Trophoblast cell (in vitro differentiated cells and primary cell): ENCODE data around the gene MUSK.

Source experiments
- DNase-seq, 2 donors: peaks; one replicate each; pipeline ENCODE4 v3.0.0-alpha.2; 2016
- H2AFZ ChIP-seq: 2 replicates; pipeline ENCODE4 v1.6.1; 2013; ENCODE audit warnings: low read length, moderate library complexity, mild to moderate bottlenecking; ENCODE audit not compliant: insufficient read depth, poor library complexity
- H2AK5ac ChIP-seq: 2 replicates; pipeline ENCODE4 v1.6.1; 2013; ENCODE audit warnings: mild to moderate bottlenecking, low read length
- H2BK120ac ChIP-seq: 2 replicates; pipeline ENCODE4 v1.6.1; 2013; ENCODE audit warnings: low read length, mild to moderate bottlenecking, moderate library complexity; ENCODE audit not compliant: insufficient read depth, poor library complexity
- H2BK12ac ChIP-seq: 2 replicates; pipeline ENCODE4 v1.6.1; 2013; ENCODE audit warnings: mild to moderate bottlenecking, low read length, moderate library complexity
- H2BK5ac ChIP-seq: 2 replicates; pipeline ENCODE4 v1.6.1; 2013; ENCODE audit warnings: low read length, low read depth, moderate library complexity, mild to moderate bottlenecking; ENCODE audit not compliant: poor library complexity
- H3K14ac ChIP-seq: 2 replicates; pipeline ENCODE4 v1.6.1; 2013; ENCODE audit warnings: mild to moderate bottlenecking, low read length
- H3K18ac ChIP-seq: 2 replicates; pipeline ENCODE4 v1.6.1; 2013; ENCODE audit warnings: mild to moderate bottlenecking, low read length
- H3K23ac ChIP-seq: 2 replicates; pipeline ENCODE4 v1.6.1; 2013; ENCODE audit warnings: low read length
- H3K27ac ChIP-seq: 2 replicates; pipeline ENCODE4 v1.5.1; 2013; ENCODE audit warnings: low read depth, mild to moderate bottlenecking, inconsistent platforms, low read length, moderate library complexity
- H3K27me3 ChIP-seq: 2 replicates; pipeline ENCODE4 v1.6.1; 2013; ENCODE audit warnings: inconsistent platforms, mild to moderate bottlenecking, low read length, moderate library complexity; ENCODE audit not compliant: insufficient read depth
- H3K36me3 ChIP-seq, 2 experiments: 1 replicate in 1 of 2; 2 replicates in 1 of 2; pipeline ENCODE4 v1.6.1; 2013; ENCODE audit warnings: low read length in 2 of 2, mild to moderate bottlenecking in 2 of 2, moderate library complexity in 1 of 2; ENCODE audit not compliant: insufficient read depth in 2 of 2, control insufficient read depth in 1 of 2
- H3K4ac ChIP-seq: 2 replicates; pipeline ENCODE4 v1.6.1; 2013; ENCODE audit warnings: low read depth, mild to moderate bottlenecking, low read length, moderate library complexity
- H3K4me1 ChIP-seq, 2 experiments: 1 replicate in 1 of 2; 2 replicates in 1 of 2; pipeline ENCODE4 v1.6.1; 2013; ENCODE audit warnings: low read length in 2 of 2, mild to moderate bottlenecking in 2 of 2, moderate library complexity in 1 of 2; ENCODE audit not compliant: insufficient read depth in 2 of 2, control insufficient read depth in 1 of 2
- H3K4me2 ChIP-seq: 2 replicates; pipeline ENCODE4 v1.6.1; 2013; ENCODE audit warnings: inconsistent platforms, mild to moderate bottlenecking, low read length, moderate library complexity
- H3K4me3 ChIP-seq: 2 replicates; pipeline ENCODE4 v1.5.1; 2013; ENCODE audit warnings: mild to moderate bottlenecking, low read depth, low read length, inconsistent platforms
- H3K79me1 ChIP-seq: one replicate; pipeline ENCODE4 v1.6.1; 2013; ENCODE audit warnings: low read length
- H3K79me2 ChIP-seq: 2 replicates; pipeline ENCODE4 v1.6.1; 2013; ENCODE audit warnings: low read length, mild to moderate bottlenecking; ENCODE audit not compliant: control insufficient read depth, insufficient read depth, poor library complexity
- H3K9ac ChIP-seq: 2 replicates; pipeline ENCODE4 v1.6.1; 2013; ENCODE audit warnings: mild to moderate bottlenecking, low read length
- H3K9me3 ChIP-seq: 2 replicates; pipeline ENCODE4 v1.6.1; 2013; ENCODE audit warnings: low read depth, mild to moderate bottlenecking, control low read depth, inconsistent platforms, low read length; ENCODE audit not compliant: insufficient read depth
- H4K12ac ChIP-seq: 2 replicates; pipeline ENCODE4 v1.6.1; 2013; ENCODE audit warnings: low read depth, mild to moderate bottlenecking, low read length, moderate library complexity
- H4K8ac ChIP-seq: 2 replicates; pipeline ENCODE4 v1.6.1; 2013; ENCODE audit warnings: low read depth, mild to moderate bottlenecking, low read length, moderate library complexity
- H4K91ac ChIP-seq: one replicate; pipeline ENCODE4 v1.6.1; 2013; ENCODE audit warnings: low read depth, mild to moderate bottlenecking, low read length, moderate library complexity
- WGBS: extraction: QIAGEN DNeasy Blood & Tissue Kit; methylation state at CpG from one replicate; pipeline ENCODE4 v1.1.7; 2013; ENCODE audit warnings: missing lambda C conversion rate; ENCODE audit not compliant: insufficient read length, insufficient coverage; ENCODE audit errors: extremely low coverage; 5-methylcytosine and 5-hydroxymethylcytosine counted together

Gene MUSK

DNA sequence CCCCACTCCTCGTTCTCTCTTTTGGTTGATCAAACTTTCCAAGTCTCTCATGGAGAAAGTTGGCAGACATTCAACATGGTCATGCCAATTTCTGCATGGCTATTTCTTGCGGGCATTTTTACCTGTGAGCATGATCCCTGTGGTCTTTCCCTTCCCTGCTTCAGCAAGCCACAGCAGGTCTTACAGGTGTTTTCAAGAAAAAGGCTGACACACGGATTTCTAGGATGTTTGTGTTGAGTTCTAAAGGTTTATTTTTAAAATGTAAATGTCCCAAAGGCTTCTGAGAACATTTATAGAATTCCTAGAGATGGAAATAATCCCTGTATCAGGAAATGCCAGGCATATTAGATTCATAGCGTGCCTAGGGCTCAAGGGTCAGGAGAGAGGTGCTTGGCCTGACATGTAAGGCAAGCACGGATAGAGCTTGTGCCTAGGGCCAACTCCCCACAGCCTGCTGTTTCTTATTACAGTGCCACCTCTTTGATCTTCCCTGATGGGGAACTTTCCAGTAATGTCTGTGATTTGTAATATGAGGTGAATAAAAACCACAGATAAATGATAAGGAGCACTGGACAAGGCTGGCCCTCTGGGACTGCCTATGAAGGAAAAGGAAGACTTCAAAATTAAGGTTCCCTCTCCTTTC is 79.8 kb downstream of the MUSK start:
- H3K9me3 ChIP-seq = no peaks in the 10 kb centered on the region
- no peak overlapping the region for H4K8ac ChIP-seq
- H2BK5ac ChIP-seq = no peak overlapping the region
- H3K4me2 ChIP-seq = no peak overlapping the region
- H4K91ac ChIP-seq = no peak overlapping the region
- no peak overlapping the region for H3K14ac ChIP-seq
- no peak overlapping the region for H4K12ac ChIP-seq
- H2BK12ac ChIP-seq = no peak overlapping the region
- peak in 1 of 2 donors; percentile 26 for DNase-seq
- H3K27me3 ChIP-seq = no peaks in the 10 kb centered on the region
- H3K4me3 ChIP-seq = no peak overlapping the region
- H3K4me1 ChIP-seq = peaks cover 0 to 2% of the 10 kb centered on the region in 2 experiments
- H3K36me3 ChIP-seq = no peaks in the 10 kb centered on the region
- H3K79me1 ChIP-seq = no peaks in the 10 kb centered on the region
- no peak overlapping the region for H3K4ac ChIP-seq
- no peaks in the 10 kb centered on the region for H3K79me2 ChIP-seq
- H3K9ac ChIP-seq = no peak overlapping the region
- no peak overlapping the region for H2AFZ ChIP-seq
- H3K23ac ChIP-seq = no peak overlapping the region
- no peak overlapping the region for H3K27ac ChIP-seq
- H2BK120ac ChIP-seq = no peak overlapping the region
- WGBS = 100% methylated on average over 1 of the region's 5 CpGs
- no peak overlapping the region for H2AK5ac ChIP-seq
- no peak overlapping the region for H3K18ac ChIP-seq

DNA sequence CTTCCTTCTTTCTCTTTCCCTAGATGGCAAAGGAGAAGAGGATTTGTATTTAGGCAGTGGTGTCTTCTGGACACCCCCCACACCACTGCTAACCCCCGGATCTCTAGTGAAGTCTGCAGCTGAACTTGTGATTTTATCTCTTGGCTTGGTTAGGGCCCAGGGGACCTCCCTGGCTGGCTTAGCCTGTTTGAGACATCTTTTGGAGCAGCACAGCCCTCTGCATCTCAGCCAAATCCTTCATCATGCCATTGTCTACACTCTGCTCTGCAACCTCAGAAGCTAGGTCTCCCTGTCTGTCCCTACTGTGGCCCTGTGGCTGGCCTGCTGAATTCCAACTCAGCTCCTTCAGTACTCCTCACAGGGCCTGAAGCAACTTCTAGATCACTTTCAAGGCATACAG is 81.7 kb downstream of the MUSK start:
- H3K14ac ChIP-seq = no peak overlapping the region
- H3K27me3 ChIP-seq = no peaks in the 10 kb centered on the region
- H3K36me3 ChIP-seq = no peaks in the 10 kb centered on the region
- no peaks in the 10 kb centered on the region for H3K79me1 ChIP-seq
- no peak for DNase-seq
- no peaks in the 10 kb centered on the region for H3K9me3 ChIP-seq
- no peak overlapping the region for H4K12ac ChIP-seq
- H2BK12ac ChIP-seq = no peak overlapping the region
- H2BK5ac ChIP-seq = no peak overlapping the region
- H3K4me2 ChIP-seq = no peak overlapping the region
- no peak overlapping the region for H2AK5ac ChIP-seq
- no peaks in the 10 kb centered on the region for H3K79me2 ChIP-seq
- no CpG with 5 or more reads among the region's 1 CpG for WGBS
- no peak overlapping the region for H3K9ac ChIP-seq
- no peak overlapping the region for H2BK120ac ChIP-seq
- no peak overlapping the region for H3K23ac ChIP-seq
- H3K4ac ChIP-seq = no peak overlapping the region
- H4K8ac ChIP-seq = no peak overlapping the region
- H4K91ac ChIP-seq = no peak overlapping the region
- H3K18ac ChIP-seq = no peak overlapping the region
- no peaks in the 10 kb centered on the region for H3K4me1 ChIP-seq
- H3K4me3 ChIP-seq = no peak overlapping the region
- no peak overlapping the region for H3K27ac ChIP-seq
- no peak overlapping the region for H2AFZ ChIP-seq

DNA sequence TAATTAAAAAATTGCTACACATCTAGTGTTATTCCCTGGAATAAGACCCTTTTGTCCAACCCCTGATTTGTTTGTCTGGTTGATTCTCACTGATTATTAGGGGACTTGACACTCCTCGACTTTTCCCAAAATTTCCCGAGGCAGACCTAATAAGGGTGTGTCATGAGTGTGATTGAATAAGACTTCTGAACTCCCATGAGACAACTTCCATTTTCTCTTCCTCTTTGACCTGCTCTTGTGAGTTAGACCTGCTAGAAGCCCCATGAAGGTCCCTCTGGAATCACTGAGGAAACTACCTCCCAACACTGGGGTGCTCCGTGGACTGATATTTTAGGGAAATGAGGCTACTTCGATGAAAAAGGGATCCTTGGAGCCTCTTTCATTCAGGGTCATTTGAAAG is 83.4 kb downstream of the MUSK start:
- Histone ChIP-seq H2BK12ac (no peak overlapping the region), H3K23ac (no peak overlapping the region), H3K9ac (no peak overlapping the region), H3K27me3 (no peaks in the 10 kb centered on the region), H3K4me3 (no peak overlapping the region), H4K8ac (no peak overlapping the region), H3K79me2 (no peaks in the 10 kb centered on the region), H3K18ac (no peak overlapping the region), H3K9me3 (no peaks in the 10 kb centered on the region), H3K27ac (no peak overlapping the region), H2AFZ (no peak overlapping the region), H4K91ac (no peak overlapping the region), H3K79me1 (no peaks in the 10 kb centered on the region), H3K36me3 (no peaks in the 10 kb centered on the region), H3K4me2 (no peak overlapping the region), H2AK5ac (no peak overlapping the region), H3K4me1 (no peaks in the 10 kb centered on the region), H2BK5ac (no peak overlapping the region), H3K14ac (no peak overlapping the region), H2BK120ac (no peak overlapping the region), H4K12ac (no peak overlapping the region), H3K4ac (no peak overlapping the region)
- no peak for DNase-seq
- no CpG with 5 or more reads among the region's 4 CpGs for WGBS

DNA sequence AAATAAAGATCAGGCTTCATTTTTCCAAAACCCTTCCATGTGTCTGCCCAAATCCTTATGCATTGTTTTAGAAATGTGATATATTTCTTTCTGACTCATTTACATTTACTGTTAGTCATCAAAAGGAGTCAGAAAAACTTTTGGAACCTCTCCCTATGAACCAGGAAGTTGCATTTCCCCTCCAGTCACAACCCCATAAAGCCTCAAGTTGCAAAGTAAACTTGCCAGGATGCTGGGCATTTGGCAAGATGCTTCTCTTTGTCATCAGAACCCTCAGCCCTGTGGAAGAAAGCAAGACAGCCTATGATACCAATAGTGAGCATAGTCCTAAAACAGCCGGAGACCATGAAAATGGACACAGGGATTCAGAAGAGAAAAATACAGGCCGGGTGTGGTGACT is 84.2 kb downstream of the MUSK start:
- H3K36me3 ChIP-seq = no peaks in the 10 kb centered on the region
- H3K4me3 ChIP-seq = no peak overlapping the region
- H4K12ac ChIP-seq = no peak overlapping the region
- H3K4me1 ChIP-seq = no peaks in the 10 kb centered on the region
- H3K4ac ChIP-seq = no peak overlapping the region
- no peak overlapping the region for H3K4me2 ChIP-seq
- no peak overlapping the region for H3K14ac ChIP-seq
- no peak overlapping the region for H4K91ac ChIP-seq
- no peaks in the 10 kb centered on the region for H3K79me1 ChIP-seq
- H2AFZ ChIP-seq = no peak overlapping the region
- H3K27me3 ChIP-seq = no peaks in the 10 kb centered on the region
- WGBS = no CpG with 5 or more reads among the region's 2 CpGs
- no peak overlapping the region for H3K27ac ChIP-seq
- peak in 1 of 2 donors; percentile 6 for DNase-seq
- H3K23ac ChIP-seq = no peak overlapping the region
- no peak overlapping the region for H4K8ac ChIP-seq
- H2AK5ac ChIP-seq = no peak overlapping the region
- H2BK12ac ChIP-seq = no peak overlapping the region
- no peak overlapping the region for H3K9ac ChIP-seq
- H3K9me3 ChIP-seq = no peaks in the 10 kb centered on the region
- H3K79me2 ChIP-seq = no peaks in the 10 kb centered on the region
- H2BK5ac ChIP-seq = no peak overlapping the region
- H3K18ac ChIP-seq = no peak overlapping the region
- no peak overlapping the region for H2BK120ac ChIP-seq
